ENCODE results near the gene TMEM43.

- TF ChIP-seq TAF1 (IDR thresholded peaks at IDR 0.05; ENCODE audit: borderline replicate concordance, low read depth, low read length) (no peak), POLR2A (IDR thresholded peaks at IDR 0.05; ENCODE audit: low read depth, low read length) (no peak)
Observed at GRCh38 chr3:14126017-14126886, 1.4 kb downstream of the TMEM43 start.

All from GM12892 (cell line).